ENCODE data around the gene PLEKHM3.
"Not testable (repeated sequence)": the region's sequence is repeated elsewhere in the genome, so short reads cannot be mapped to it uniquely, and the experiment has no call there.

PLEKHM3 gene

GRCh38 chr2:208036357-208036756 is 11.0 kb upstream of the PLEKHM3 start:
- no peak for DNase-seq (ENCODE audit: low read depth)

- no peak for DNase-seq (ENCODE audit: low read depth)
Observed at GRCh38 chr2:208034503-208035140, 9.3 kb upstream of the PLEKHM3 start.

GRCh38 chr2:208033701-208034502 is 8.6 kb upstream of the PLEKHM3 start:
- no peak for DNase-seq (ENCODE audit: low read depth)

GRCh38 chr2:208031608-208032019 is 6.3 kb upstream of the PLEKHM3 start:
- no peak for DNase-seq (ENCODE audit: low read depth)

GRCh38 chr2:208025814-208026184 is 472 bp upstream of the PLEKHM3 start:
- DNase-seq (ENCODE audit: low read depth) = no peak

- no peak for DNase-seq (ENCODE audit: low read depth)
Observed at GRCh38 chr2:208024091-208024490, 1.2 kb downstream of the PLEKHM3 start.

GRCh38 chr2:208020253-208020652 is 5.1 kb downstream of the PLEKHM3 start:
- no peak for DNase-seq (ENCODE audit: low read depth)

GRCh38 chr2:208018124-208018712 is 7.1 kb downstream of the PLEKHM3 start:
- DNase-seq (ENCODE audit: low read depth) = not testable (repeated sequence)

- no peak for DNase-seq (ENCODE audit: low read depth)
Observed at GRCh38 chr2:208017721-208018120, 7.6 kb downstream of the PLEKHM3 start.

- DNase-seq (ENCODE audit: low read depth) = no peak
Observed at GRCh38 chr2:208015475-208015874, 9.9 kb downstream of the PLEKHM3 start.

GRCh38 chr2:208013285-208014178 is 11.8 kb downstream of the PLEKHM3 start:
- DNase-seq (ENCODE audit: low read depth) = no peak

- no peak for DNase-seq (ENCODE audit: low read depth)
Observed at GRCh38 chr2:208012449-208012848, 12.9 kb downstream of the PLEKHM3 start.

GRCh38 chr2:208010506-208010905 is 14.8 kb downstream of the PLEKHM3 start:
- DNase-seq (ENCODE audit: low read depth) = no peak

- DNase-seq (ENCODE audit: low read depth) = no peak
Observed at GRCh38 chr2:208006833-208007232, 18.5 kb downstream of the PLEKHM3 start.

- no peak for DNase-seq (ENCODE audit: low read depth)
Observed at GRCh38 chr2:208006337-208006736, 19.0 kb downstream of the PLEKHM3 start.

- DNase-seq (ENCODE audit: low read depth) = no peak
Observed at GRCh38 chr2:208001924-208002323, 23.4 kb downstream of the PLEKHM3 start.

- DNase-seq (ENCODE audit: low read depth) = no peak
Observed at GRCh38 chr2:208000701-208001395, 24.5 kb downstream of the PLEKHM3 start.

- DNase-seq (ENCODE audit: low read depth) = no peak
Observed at GRCh38 chr2:207996848-207997247, 28.5 kb downstream of the PLEKHM3 start.

GRCh38 chr2:207995887-207996286 is 29.4 kb downstream of the PLEKHM3 start:
- DNase-seq (ENCODE audit: low read depth) = no peak

GRCh38 chr2:207993151-207993763 is 32.1 kb downstream of the PLEKHM3 start:
- DNase-seq (ENCODE audit: low read depth) = no peak

- DNase-seq (ENCODE audit: low read depth) = no peak
Observed at GRCh38 chr2:207991944-207992343, 33.4 kb downstream of the PLEKHM3 start.

Measured in stimulated activated CD8-positive, alpha-beta memory T cell treated with anti-CD3 and anti-CD28 coated beads, Interleukin-12 subunit alpha, Interleukin-12 subunit beta, amount 100 ng/mL, for 1 hour (primary cell).